Panc1 (cell line): ENCODE measurements around the gene MAMDC2.

Source experiments
- CTCF ChIP-seq: fragments of 450-650 bp; IDR thresholded peaks from 2 replicates; pipeline ENCODE4 v1.5.1; 2017; ENCODE audit warnings: mild to moderate bottlenecking
- REST ChIP-seq, 2 experiments: IDR thresholded peaks; 2 replicates each; pipeline ENCODE4 v1.6.1; 2011 to 2012; ENCODE audit warnings: low read depth in 2 of 2, control low read depth in 1 of 2, low read length in 1 of 2, mild to moderate bottlenecking in 1 of 2, moderate library complexity in 1 of 2; ENCODE audit not compliant: insufficient read depth in 1 of 2

DNA sequence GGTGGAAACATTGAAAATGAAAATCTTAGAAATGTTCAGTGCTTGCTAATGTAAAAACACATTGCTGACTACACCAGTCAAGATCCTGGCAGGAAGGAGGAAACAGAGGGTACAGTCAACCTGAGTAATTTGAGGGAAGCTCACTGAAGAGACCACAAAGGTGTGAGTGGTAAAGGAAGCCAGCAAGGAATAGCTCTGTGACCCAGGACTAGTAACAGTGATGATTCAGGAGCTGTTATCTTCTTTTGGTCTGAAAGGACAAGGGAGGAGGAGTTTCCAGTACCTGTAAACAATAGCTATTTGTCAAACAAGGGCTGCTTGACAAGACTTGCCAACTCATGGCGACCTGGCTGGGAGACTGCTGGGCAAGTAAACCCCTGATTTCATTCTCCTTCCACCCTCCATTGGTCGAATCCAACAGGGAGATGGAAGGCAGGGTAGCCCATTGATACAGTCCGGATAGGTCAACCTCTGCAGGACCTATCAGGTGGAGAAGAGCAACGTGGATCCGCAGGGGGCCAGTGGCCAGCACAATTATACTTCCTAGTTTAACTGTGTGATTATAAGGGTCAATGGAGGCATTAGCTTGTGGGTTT lies 68.1 kb downstream of the MAMDC2 start:
- TF ChIP-seq CTCF (no peak), REST (IDR thresholded peaks at IDR 0.05; ENCODE audit: insufficient read depth in 1 of 2, low read depth in 2 of 2, low read length in 1 of 2) (no peak)
